GM19467 (cell line): ENCODE results near the gene CACNA2D4.

Experiments used
- ATAC-seq: cut with Tn5 transposase; IDR thresholded peaks from one replicate; pipeline ENCODE4 v1.9.1; 2021; ENCODE audit warnings: mild to moderate bottlenecking, moderate library complexity; ENCODE audit not compliant: unreplicated experiment

Gene CACNA2D4

DNA sequence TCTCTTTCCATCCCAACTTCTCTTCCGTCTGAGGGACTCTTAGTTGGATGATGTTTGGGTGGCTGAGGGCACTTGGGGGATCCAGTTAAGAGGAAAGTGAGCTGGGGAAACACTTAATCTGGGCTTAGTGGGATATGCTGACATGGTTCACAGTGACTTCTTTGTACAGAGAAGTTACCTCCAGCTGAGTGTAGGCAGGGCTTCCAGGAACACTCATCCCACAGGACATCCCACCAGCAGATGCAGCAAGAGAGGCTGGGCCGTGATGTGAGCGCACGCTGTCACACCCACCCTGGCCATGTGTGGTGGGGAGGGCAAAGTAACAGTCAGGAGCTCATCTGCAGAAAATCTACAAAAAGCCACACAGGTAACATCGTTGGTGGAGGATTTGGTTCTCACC lies 832 bp upstream of the CACNA2D4 start:
- no peak for ATAC-seq

DNA sequence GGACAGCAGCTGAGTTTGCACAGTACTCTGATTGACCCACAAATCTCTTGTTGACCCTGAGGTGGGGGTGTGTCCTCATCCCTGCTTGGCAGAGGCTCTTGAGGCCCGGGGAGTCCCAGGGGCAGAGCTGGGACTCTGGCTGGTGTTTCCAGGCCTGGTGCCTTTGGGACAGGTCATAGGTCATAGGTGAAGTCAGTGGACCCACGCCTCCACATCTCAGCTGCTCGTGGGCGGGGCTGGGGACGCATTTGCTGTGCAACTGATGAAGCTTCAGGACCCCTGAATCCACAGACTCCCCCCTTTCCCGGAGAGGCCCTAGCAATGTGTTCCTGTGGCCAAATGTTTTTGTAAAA lies 408 bp upstream of the CACNA2D4 start:
- no peak for ATAC-seq

DNA sequence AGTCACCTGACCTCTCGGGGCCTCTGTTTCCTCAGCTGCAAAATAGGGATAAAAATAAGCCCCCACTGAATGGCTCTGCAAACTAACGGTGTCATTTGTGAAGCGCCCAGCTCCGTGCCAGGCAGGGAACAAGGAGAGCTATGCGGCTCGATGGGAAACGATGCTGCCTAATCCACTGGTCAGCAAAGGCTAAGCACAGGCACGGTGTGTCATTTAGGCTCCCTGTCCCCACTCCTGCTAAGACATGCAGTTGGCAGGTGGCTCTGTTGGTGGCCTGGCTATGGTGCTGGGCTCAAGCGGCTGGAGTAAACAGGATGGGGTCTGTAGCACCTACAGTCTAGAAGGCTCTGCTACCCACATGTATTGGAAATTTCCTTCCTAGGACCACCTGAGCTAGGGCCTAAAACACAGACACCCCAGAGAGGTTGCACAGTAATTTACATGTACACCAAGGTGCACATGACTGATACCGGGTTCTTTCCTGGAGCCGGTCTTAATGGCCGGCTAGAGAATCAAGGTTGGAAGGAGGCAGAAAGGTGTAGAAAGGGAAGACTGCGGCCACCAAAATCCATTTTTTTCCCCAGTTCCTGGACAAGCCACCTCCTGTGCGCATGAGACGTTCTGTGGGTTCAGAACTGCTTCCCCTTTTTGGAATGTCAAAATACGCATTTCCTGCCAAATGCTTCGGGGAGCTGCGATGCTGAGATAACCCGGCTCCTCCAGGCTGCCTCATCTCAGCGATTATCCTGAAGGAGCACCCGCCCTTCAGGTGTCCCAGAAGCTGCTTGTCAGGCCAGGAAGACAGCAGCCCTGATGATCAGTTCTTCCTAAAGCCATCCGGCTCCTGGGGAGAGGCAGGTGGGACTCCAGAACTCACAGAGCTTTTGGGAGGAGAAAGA lies 1.0 kb downstream of the CACNA2D4 start:
- ATAC-seq = no peak

- no peak for ATAC-seq
These were observed 1.9 kb downstream of the CACNA2D4 start for GRCh38 chr12:1916371-1917171.

DNA sequence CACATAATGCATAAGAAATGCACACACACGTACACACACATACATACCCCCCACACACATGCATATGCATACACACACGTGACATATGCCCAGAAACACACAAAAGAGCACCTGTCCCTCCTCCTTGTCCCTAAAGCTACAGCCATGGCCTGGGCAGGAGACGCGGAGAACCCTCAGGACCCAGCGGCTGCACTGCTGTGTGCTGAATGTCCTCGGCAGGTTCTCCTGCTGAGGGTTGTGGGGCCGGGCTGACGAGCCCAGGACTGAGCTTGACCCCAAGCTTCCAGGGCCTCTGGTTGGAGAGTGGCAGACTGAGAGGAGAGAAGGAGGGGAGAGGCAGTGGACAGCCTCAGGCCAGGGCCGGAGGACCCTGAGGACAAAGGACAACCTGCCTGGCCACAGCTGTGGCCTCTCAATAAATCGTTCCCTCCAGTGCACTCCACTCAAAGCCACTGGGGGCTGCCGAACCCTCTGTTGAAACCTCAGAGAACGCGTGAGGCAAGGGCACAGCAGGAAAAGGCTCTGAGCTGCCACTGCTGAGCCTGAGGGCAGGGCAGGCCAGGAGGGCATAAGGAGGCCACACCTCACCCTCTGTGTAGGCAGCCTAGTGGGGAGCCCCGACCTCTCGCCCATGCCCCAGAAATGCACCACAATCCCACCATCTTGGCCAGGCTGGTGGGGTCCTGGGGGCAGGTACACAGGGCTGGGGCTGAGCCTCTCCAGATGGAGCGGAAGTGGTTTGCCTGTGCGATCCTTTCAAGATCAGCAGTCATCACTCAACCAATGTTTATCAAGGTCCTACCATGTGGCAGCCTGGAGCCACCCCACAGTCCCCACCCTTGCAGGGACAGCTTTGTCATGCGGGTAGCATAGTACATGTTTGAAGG lies 3.1 kb downstream of the CACNA2D4 start:
- ATAC-seq = no peak

GRCh38 chr12:1914114-1914911 lies 4.1 kb downstream of the CACNA2D4 start:
- no peak for ATAC-seq

DNA sequence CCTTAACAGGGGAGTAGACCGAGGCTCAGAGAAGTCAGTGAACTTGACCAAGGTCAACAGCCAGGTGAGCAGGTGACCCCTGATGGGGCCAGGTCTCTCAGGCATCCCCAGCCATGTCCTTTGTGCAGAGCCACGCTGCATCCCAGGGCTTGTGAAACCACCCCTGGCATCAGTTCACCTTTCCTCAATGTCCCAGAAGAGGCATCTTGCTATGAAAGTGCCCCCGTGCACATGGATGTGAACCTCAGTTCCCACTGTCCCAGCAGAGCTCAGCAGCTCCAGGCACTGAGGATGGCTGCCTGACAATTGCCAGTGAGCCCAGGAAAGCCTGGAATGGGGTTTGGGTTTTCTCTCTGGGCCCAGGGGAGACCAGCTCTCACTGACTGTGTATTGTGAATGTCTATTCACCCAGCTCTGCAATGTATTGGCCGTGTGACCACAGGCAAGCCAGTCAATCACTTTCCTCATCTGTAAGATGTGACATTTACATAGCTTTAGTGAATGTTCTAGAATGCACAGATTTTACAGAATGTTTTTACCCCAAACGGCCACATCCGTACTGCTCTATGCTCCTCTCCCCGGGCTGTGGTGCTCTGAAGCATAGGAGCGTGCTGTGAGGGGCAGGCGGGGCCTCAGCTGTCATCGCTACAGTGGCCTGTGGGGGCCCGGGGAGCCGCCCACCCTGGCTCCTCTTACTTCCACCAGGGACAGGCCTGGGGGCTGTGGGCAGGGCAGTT lies 4.9 kb downstream of the CACNA2D4 start:
- ATAC-seq = no peak

DNA sequence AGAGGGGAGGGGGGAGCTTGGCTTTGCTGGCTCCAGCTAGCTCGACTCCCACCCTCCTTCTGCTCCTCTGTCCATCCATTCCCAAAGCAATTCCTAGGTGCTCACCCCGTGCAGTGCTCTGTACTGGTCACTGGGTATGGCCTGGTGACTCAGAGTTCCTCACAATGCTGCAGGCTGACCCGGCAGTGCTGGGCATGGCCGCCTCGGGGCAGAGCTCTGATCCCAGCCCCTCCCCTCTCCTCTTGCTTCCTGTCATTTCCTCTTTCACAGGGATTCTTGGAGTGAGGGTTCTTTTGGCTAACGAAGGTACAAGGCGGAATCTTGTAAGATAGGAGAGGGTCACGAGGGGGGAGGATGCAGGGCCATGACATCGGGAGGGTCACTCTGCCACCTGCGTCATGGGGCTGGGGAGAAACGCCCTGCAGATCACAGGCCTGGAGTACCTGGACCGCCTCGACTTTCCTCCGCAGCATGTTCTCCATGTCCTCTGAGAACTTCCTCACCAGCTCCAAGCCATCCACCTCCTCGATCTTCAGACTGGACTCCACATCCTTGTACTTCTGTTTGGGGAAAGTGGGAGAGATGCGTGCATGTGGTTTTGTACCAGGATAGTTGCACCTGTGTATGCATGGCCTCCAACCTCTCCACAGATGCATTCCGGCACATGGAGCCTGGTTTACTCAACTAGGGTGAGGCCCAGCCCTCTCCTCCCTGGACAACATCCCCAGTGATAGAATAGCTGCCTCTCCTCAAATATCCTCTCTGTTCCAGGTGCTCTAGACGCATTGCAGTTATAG lies 5.7 kb downstream of the CACNA2D4 start:
- ATAC-seq = no peak

DNA sequence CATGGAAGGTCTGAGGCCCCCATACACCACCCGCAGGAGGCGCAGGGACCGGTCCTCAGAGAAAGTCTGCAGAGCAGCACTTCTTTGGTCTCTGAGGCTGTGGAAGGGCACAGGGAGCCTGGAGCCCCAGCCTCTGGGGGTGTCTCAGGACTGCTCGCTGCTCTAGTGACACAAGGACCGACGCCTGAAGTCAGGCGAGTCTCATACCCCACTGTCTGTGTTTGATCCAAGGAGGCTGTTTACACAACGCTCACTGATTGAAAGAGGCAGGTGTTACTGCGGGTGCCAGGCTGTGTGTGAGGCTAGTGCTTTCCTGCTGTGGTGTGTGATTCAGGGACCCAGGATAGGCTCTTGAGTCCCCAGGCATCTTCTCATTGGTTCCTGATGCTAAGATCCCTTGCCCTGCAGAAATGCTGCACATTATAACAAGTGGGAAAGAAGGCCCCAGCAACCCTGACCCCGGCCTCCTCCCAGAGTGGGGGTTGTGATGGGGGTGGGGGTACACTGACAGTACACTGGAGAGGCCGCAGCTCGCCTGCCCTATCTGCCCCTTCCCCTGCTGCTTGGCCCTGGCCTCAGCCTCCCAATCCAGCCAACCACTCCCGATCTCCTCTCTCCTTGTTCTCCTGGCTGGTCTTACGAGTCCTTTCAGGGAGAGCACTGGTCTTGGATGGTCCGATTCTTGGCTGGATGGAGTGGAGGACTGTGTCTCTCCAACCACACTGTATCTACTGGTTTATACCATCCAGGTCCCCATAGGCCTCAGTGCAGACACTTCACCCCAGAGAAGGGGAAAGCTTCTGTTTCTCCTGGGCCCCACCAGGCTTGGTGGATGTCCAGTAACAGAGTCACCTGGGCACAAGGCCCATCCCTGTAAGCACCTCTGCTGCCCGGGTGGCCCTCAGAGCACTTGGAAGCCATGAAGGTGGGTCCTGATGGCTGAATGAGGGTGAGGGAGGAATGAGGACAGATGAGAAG lies 6.6 kb downstream of the CACNA2D4 start:
- no peak for ATAC-seq

- ATAC-seq = no peak
These were observed 8.0 kb downstream of the CACNA2D4 start for GRCh38 chr12:1910468-1910867.

DNA sequence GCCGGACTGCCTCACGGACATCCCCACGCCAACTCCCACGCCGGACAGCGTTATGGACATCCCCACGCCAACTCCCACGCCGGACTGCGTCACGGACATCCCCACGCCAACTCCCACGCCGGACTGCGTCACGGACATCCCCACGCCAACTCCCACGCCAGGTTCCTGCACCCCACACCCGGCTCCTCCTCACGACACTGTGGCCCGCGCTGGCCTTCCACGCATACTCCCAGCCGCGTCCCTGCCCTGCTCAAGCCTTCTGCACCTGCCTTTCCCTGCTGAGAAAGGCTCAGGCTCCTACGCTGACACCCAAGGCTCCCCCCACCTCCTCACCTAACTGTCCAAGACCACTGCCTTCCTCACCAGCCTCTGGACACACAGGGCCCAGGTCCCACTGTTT lies 9.7 kb downstream of the CACNA2D4 start:
- ATAC-seq = no peak

DNA sequence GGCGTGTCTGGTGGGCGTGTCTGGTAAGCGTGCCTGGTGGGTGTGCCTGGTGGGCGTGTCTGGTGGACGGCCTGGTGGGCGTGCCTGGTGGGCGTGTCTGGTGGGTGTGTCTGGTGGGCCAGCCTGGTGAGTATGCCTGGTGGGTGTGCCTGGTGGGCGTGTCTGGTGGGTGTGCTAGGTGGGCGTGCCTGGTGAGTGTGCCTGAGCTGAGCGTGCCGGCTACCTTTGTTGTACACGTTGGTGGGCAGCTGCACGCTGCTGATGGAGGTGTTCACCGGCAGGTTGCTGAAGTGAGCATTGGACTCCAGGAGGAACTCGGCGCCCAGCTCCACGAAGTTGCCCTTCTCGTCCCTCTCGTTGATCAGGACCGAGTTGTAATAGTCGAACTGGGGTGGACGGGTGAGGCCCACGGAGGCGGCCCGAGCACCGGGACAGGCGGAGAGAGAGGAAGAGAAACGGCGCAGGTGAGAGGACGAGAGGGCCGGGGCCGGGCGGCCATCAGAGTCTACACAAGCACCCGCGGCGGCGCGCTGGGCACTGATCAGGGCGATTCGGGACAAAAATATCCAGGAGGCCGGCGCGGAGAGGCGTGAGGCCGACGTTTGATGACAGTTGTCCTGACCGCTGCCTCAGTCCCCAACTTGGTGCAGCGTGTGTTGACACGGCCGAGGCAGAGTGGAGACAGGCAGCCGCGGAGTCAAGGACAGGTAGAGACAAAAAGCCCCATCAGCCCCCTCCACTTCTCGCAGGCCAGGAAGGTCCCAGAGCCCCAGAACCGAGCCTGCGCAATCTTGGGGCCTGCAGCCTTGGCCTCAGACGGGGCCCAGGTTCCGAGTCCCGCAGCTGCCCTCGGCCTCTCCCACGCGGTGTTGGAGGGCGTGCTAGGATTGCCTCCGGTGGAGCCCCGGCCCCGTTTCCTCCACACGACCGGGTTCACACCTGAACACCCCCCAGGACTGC lies 10.5 kb downstream of the CACNA2D4 start:
- ATAC-seq = no peak

DNA sequence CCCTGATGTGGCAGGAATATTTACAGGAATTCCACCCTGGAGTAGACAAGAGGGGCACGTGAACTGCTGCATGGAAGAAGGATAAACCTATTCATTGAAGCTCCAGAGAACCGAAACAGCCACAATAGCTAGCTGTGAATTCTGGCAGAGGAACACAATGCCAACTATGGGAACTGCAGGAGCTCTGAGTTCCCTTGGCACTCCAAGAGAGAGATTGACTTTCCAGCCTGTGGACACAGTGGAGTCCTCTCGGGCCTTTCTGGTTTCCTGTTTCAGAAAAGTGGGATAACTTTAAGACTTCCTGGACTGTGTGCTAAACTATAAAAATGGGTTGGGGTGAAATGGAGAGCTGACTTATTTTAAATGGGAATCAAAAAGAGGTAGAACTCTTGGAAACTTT lies 11.9 kb downstream of the CACNA2D4 start:
- ATAC-seq = no peak

GRCh38 chr12:1904875-1905274 lies 13.6 kb downstream of the CACNA2D4 start:
- ATAC-seq = no peak

- ATAC-seq = no peak
These were observed 21.5 kb downstream of the CACNA2D4 start for GRCh38 chr12:1896964-1897363.

- no peak for ATAC-seq
These were observed 27.6 kb downstream of the CACNA2D4 start for GRCh38 chr12:1890810-1891209.
